HL-60 (cell line): ENCODE measurements around the gene MYRIP.

Experiments
- DNase-seq, 2 experiments: peaks; one replicate each; pipeline ENCODE4 v3.0.0-alpha.2; 2010 to 2020; ENCODE audit warnings: low read depth in 1 of 2, low spot score in 1 of 2
- H3K27ac ChIP-seq: fragments of 250-450 bp; sonication (Bioruptor Pico); replicated peaks from 2 replicates; pipeline ENCODE4 v1.5.1; 2020; ENCODE audit warnings: mild to moderate bottlenecking, moderate library complexity
- H3K27me3 ChIP-seq: fragments of 250-450 bp; sonication (Bioruptor Pico); 2 replicates; pipeline ENCODE4 v1.5.1; 2021; ENCODE audit warnings: mild to moderate bottlenecking, moderate library complexity; ENCODE audit not compliant: insufficient read depth, poor library complexity, severe bottlenecking
- H3K4me3 ChIP-seq: replicated peaks from 2 replicates; pipeline ENCODE4 v1.5.1; 2011; ENCODE audit warnings: mild to moderate bottlenecking, control low read depth, low read length; ENCODE audit not compliant: insufficient read depth
- GABPA ChIP-seq: IDR thresholded peaks from 2 replicates; pipeline ENCODE4 v1.6.1; 2012; ENCODE audit warnings: low read depth
- POLR2AphosphoS5 ChIP-seq: IDR thresholded peaks from 2 replicates; pipeline ENCODE4 v1.6.1; 2012; ENCODE audit warnings: low read depth
- SPI1 ChIP-seq: IDR thresholded peaks from 2 replicates; pipeline ENCODE4 v1.6.1; 2012; ENCODE audit warnings: low read depth, mild to moderate bottlenecking, borderline replicate concordance
- TF ChIP-seq, protein P1 (sequence below): IDR thresholded peaks from 2 replicates; pipeline ENCODE4 v1.6.1; 2012; ENCODE audit warnings: low read depth; ENCODE audit not compliant: insufficient replicate concordance
- TF ChIP-seq, protein P2 (sequence below): IDR thresholded peaks from one replicate; pipeline ENCODE4 v1.5.1; 2011; ENCODE audit warnings: low read length, control low read depth, inconsistent platforms; ENCODE audit not compliant: insufficient read depth

The MYRIP gene

GRCh38 chr3:39935261-39935660 lies 125.9 kb downstream of the MYRIP start:
- TF ChIP-seq SPI1 = no peak
- no peak for TF ChIP-seq GABPA
- no peak for TF ChIP-seq POLR2AphosphoS5
- TF ChIP-seq, protein P1, sequence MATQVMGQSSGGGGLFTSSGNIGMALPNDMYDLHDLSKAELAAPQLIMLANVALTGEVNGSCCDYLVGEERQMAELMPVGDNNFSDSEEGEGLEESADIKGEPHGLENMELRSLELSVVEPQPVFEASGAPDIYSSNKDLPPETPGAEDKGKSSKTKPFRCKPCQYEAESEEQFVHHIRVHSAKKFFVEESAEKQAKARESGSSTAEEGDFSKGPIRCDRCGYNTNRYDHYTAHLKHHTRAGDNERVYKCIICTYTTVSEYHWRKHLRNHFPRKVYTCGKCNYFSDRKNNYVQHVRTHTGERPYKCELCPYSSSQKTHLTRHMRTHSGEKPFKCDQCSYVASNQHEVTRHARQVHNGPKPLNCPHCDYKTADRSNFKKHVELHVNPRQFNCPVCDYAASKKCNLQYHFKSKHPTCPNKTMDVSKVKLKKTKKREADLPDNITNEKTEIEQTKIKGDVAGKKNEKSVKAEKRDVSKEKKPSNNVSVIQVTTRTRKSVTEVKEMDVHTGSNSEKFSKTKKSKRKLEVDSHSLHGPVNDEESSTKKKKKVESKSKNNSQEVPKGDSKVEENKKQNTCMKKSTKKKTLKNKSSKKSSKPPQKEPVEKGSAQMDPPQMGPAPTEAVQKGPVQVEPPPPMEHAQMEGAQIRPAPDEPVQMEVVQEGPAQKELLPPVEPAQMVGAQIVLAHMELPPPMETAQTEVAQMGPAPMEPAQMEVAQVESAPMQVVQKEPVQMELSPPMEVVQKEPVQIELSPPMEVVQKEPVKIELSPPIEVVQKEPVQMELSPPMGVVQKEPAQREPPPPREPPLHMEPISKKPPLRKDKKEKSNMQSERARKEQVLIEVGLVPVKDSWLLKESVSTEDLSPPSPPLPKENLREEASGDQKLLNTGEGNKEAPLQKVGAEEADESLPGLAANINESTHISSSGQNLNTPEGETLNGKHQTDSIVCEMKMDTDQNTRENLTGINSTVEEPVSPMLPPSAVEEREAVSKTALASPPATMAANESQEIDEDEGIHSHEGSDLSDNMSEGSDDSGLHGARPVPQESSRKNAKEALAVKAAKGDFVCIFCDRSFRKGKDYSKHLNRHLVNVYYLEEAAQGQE = no peak
- TF ChIP-seq, protein P2, sequence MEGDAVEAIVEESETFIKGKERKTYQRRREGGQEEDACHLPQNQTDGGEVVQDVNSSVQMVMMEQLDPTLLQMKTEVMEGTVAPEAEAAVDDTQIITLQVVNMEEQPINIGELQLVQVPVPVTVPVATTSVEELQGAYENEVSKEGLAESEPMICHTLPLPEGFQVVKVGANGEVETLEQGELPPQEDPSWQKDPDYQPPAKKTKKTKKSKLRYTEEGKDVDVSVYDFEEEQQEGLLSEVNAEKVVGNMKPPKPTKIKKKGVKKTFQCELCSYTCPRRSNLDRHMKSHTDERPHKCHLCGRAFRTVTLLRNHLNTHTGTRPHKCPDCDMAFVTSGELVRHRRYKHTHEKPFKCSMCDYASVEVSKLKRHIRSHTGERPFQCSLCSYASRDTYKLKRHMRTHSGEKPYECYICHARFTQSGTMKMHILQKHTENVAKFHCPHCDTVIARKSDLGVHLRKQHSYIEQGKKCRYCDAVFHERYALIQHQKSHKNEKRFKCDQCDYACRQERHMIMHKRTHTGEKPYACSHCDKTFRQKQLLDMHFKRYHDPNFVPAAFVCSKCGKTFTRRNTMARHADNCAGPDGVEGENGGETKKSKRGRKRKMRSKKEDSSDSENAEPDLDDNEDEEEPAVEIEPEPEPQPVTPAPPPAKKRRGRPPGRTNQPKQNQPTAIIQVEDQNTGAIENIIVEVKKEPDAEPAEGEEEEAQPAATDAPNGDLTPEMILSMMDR = no peak
- Histone ChIP-seq H3K4me3 (no peak overlapping the region), H3K27me3 (no peaks in the 10 kb centered on the region), H3K27ac (no peak overlapping the region)
- no peak for DNase-seq

GRCh38 chr3:39936848-39937247 lies 127.4 kb downstream of the MYRIP start:
- TF ChIP-seq POLR2AphosphoS5 = no peak
- no peak for TF ChIP-seq GABPA
- no peak for TF ChIP-seq SPI1
- TF ChIP-seq, protein P1 = no peak
- TF ChIP-seq, protein P2 = no peak
- H3K4me3 ChIP-seq = no peak overlapping the region
- no peak overlapping the region for H3K27ac ChIP-seq
- no peak for DNase-seq
- H3K27me3 ChIP-seq = no peaks in the 10 kb centered on the region

DNA sequence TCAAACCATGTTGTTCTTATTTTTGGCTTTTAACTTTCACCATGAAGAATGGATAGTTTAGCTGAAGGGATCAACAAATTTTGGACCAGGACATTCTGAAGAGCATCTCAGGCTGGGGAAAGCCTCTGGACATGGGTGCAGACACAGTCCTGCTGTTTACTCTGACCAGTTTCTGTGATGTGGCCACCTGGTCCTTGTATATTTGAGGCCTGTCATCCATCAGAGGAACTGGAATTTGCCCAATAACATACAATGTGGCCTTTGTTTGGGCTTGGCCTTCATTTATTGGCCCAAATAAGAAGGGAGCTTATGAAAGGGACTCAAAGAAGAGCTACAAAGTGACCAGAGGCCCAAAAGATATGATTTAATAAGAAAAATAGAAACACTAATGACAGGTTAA lies 127.9 kb downstream of the MYRIP start:
- TF ChIP-seq POLR2AphosphoS5 (no peak), SPI1 (no peak), GABPA (no peak)
- TF ChIP-seq, protein P1 = no peak
- TF ChIP-seq, protein P2 = no peak
- no peak overlapping the region for H3K4me3 ChIP-seq
- no peak overlapping the region for H3K27ac ChIP-seq
- H3K27me3 ChIP-seq = no peaks in the 10 kb centered on the region
- DNase-seq = no peak
